Mesenchymal stem cell (in vitro differentiated cells and primary cell): ENCODE measurements around the gene EGR4.

Experiments
- DNase-seq: peaks from one replicate; pipeline ENCODE4 v3.0.0-alpha.2; 2013
- H2AFZ ChIP-seq: one replicate; pipeline ENCODE4 v1.6.1; 2013; ENCODE audit warnings: low read depth, mild to moderate bottlenecking, control low read depth, inconsistent platforms, low read length, moderate library complexity
- H2AK5ac ChIP-seq: 2 replicates; pipeline ENCODE4 v1.6.1; 2013; ENCODE audit warnings: low read length, moderate library complexity, mild to moderate bottlenecking, inconsistent platforms; ENCODE audit not compliant: severe bottlenecking
- H2BK120ac ChIP-seq: one replicate; pipeline ENCODE4 v1.6.1; 2013; ENCODE audit warnings: low read depth, mild to moderate bottlenecking, inconsistent platforms, low read length, moderate library complexity
- H2BK12ac ChIP-seq, 2 experiments: one replicate each; pipeline ENCODE4 v1.6.1; 2013; ENCODE audit warnings: inconsistent platforms in 2 of 2, low read length in 2 of 2, mild to moderate bottlenecking in 2 of 2, moderate library complexity in 2 of 2, control low read depth in 1 of 2
- H2BK15ac ChIP-seq: one replicate; pipeline ENCODE4 v1.6.1; 2013; ENCODE audit warnings: mild to moderate bottlenecking, low read depth, inconsistent platforms; ENCODE audit not compliant: poor library complexity, severe bottlenecking
- H2BK5ac ChIP-seq: 2 replicates; pipeline ENCODE4 v1.6.1; 2013; ENCODE audit warnings: low read depth, mild to moderate bottlenecking, low read length, control low read depth, inconsistent platforms; ENCODE audit not compliant: poor library complexity, severe bottlenecking
- H3K14ac ChIP-seq, 2 experiments: one replicate each; pipeline ENCODE4 v1.6.1; 2013; ENCODE audit warnings: inconsistent platforms in 2 of 2, low read length in 2 of 2, control low read depth in 1 of 2, mild to moderate bottlenecking in 1 of 2, moderate library complexity in 1 of 2
- H3K18ac ChIP-seq, 2 experiments: one replicate each; pipeline ENCODE4 v1.6.1; 2013; ENCODE audit warnings: inconsistent platforms in 2 of 2, low read length in 2 of 2, control low read depth in 1 of 2, low read depth in 1 of 2, mild to moderate bottlenecking in 1 of 2
- H3K23ac ChIP-seq, 2 experiments: one replicate each; pipeline ENCODE4 v1.6.1; 2013; ENCODE audit warnings: inconsistent platforms in 2 of 2, low read length in 2 of 2, mild to moderate bottlenecking in 2 of 2, moderate library complexity in 2 of 2, control low read depth in 1 of 2
- H3K27ac ChIP-seq: 2 replicates; pipeline ENCODE4 v1.5.1; 2013; ENCODE audit warnings: mild to moderate bottlenecking, moderate library complexity, low read length, control low read depth, inconsistent platforms; ENCODE audit not compliant: poor library complexity, severe bottlenecking
- H3K27me3 ChIP-seq, 2 experiments: 2 replicates each; pipeline versions ENCODE4 v1.6.1 to v1.7.0; 2013; ENCODE audit warnings: low read length in 2 of 2, mild to moderate bottlenecking in 2 of 2, moderate library complexity in 2 of 2, control low read depth in 1 of 2, inconsistent platforms in 1 of 2; ENCODE audit not compliant: control insufficient read depth in 1 of 2, insufficient read depth in 1 of 2
- H3K36me3 ChIP-seq, 2 experiments: 2 replicates each; pipeline versions ENCODE4 v1.6.1 to v1.7.0; 2013; ENCODE audit warnings: low read length in 2 of 2, control low read depth in 1 of 2, inconsistent platforms in 1 of 2, low read depth in 1 of 2, mild to moderate bottlenecking in 1 of 2; ENCODE audit not compliant: insufficient read depth in 2 of 2, control insufficient read depth in 1 of 2
- H3K4ac ChIP-seq, 2 experiments: one replicate each; pipeline ENCODE4 v1.6.1; 2013; ENCODE audit warnings: inconsistent platforms in 2 of 2, low read length in 2 of 2, mild to moderate bottlenecking in 2 of 2, moderate library complexity in 2 of 2, control low read depth in 1 of 2, low read depth in 1 of 2
- H3K4me1 ChIP-seq: 2 replicates; pipeline ENCODE4 v1.6.1; 2013; ENCODE audit warnings: low read depth, low read length, control low read depth; ENCODE audit not compliant: control insufficient read depth, insufficient read depth
- H3K4me2 ChIP-seq: 2 replicates; pipeline ENCODE4 v1.6.1; 2013; ENCODE audit warnings: low read length, mild to moderate bottlenecking, inconsistent platforms; ENCODE audit not compliant: poor library complexity, severe bottlenecking
- H3K4me3 ChIP-seq, 2 experiments: 2 replicates each; pipeline versions ENCODE4 v1.5.1 to v1.7.0; 2013; ENCODE audit warnings: low read length in 2 of 2, mild to moderate bottlenecking in 2 of 2, control low read depth in 1 of 2, low read depth in 1 of 2; ENCODE audit not compliant: insufficient read depth in 1 of 2
- H3K79me1 ChIP-seq: replicated peaks from 2 replicates; pipeline ENCODE4 v1.6.1; 2013; ENCODE audit warnings: mild to moderate bottlenecking, control low read depth, low read length, inconsistent platforms; ENCODE audit not compliant: poor library complexity, severe bottlenecking
- H3K9ac ChIP-seq: 2 replicates; pipeline ENCODE4 v1.7.0; 2013; ENCODE audit warnings: mild to moderate bottlenecking, low read length, moderate library complexity
- H3K9me3 ChIP-seq: 2 replicates; pipeline ENCODE4 v1.7.0; 2013; ENCODE audit warnings: mild to moderate bottlenecking, low read length; ENCODE audit not compliant: control insufficient read depth
- H4K8ac ChIP-seq: one replicate; pipeline ENCODE4 v1.6.1; 2013; ENCODE audit warnings: inconsistent platforms, mild to moderate bottlenecking, low read length, moderate library complexity
- H4K91ac ChIP-seq: one replicate; pipeline ENCODE4 v1.6.1; 2013; ENCODE audit warnings: mild to moderate bottlenecking, low read length, inconsistent platforms
- WGBS: methylation state at CpG from one replicate; pipeline ENCODE4 v1.1.7; 2013; ENCODE audit warnings: mixed read lengths; 5-methylcytosine and 5-hydroxymethylcytosine counted together

The EGR4 gene

GRCh38 chr2:73294239-73294638, 891 bp upstream of the EGR4 start:
- Histone ChIP-seq H3K23ac (no peak overlapping the region), H3K4me3 (no peak overlapping the region), H3K4me1 (peaks cover 24% of the 10 kb centered on the region), H3K4ac (no peak overlapping the region), H2BK120ac (no peak overlapping the region), H3K79me1 (no peaks in the 10 kb centered on the region), H3K4me2 (no peak overlapping the region), H2BK5ac (no peak overlapping the region), H3K36me3 (no peaks in the 10 kb centered on the region), H2AK5ac (no peak overlapping the region), H4K91ac (no peak overlapping the region), H3K9me3 (peaks cover 5% of the 10 kb centered on the region), H4K8ac (no peak overlapping the region), H3K27ac (no peak overlapping the region), H2AFZ (no peak overlapping the region), H2BK12ac (no peak overlapping the region), H2BK15ac (no peak overlapping the region), H3K14ac (no peak overlapping the region), H3K9ac (no peak overlapping the region), H3K27me3 (peaks cover 83 to 84% of the 10 kb centered on the region in 2 experiments), H3K18ac (no peak overlapping the region)
- no peak for DNase-seq
- WGBS, result no CpG with 5 or more reads among the region's 2 CpGs

GRCh38 chr2:73292906-73293533, 328 bp downstream of the EGR4 start:
- H3K4me3 ChIP-seq, result peak overlapping the region; percentile 52 to 77
- H3K23ac ChIP-seq, result peak overlapping the region in 1 of 2 experiments; percentile 6
- H2BK120ac ChIP-seq, result no peak overlapping the region
- no peak overlapping the region for H2BK15ac ChIP-seq
- peaks cover 5% of the 10 kb centered on the region for H3K9me3 ChIP-seq
- DNase-seq, result no peak
- no peaks in the 10 kb centered on the region for H3K79me1 ChIP-seq
- no peak overlapping the region for H3K4ac ChIP-seq
- H3K4me2 ChIP-seq, result peak overlapping the region; percentile 92
- peaks cover 24% of the 10 kb centered on the region for H3K4me1 ChIP-seq
- H4K8ac ChIP-seq, result no peak overlapping the region
- H2AFZ ChIP-seq, result no peak overlapping the region
- H3K27ac ChIP-seq, result no peak overlapping the region
- peaks cover 94 to 96% of the 10 kb centered on the region in 2 experiments for H3K27me3 ChIP-seq
- WGBS, result 6% methylated on average over 54 of the region's 64 CpGs
- no peaks in the 10 kb centered on the region for H3K36me3 ChIP-seq
- H4K91ac ChIP-seq, result no peak overlapping the region
- no peak overlapping the region for H2BK5ac ChIP-seq
- H3K14ac ChIP-seq, result no peak overlapping the region
- no peak overlapping the region for H2BK12ac ChIP-seq
- H3K9ac ChIP-seq, result peak overlapping the region; percentile 36
- H2AK5ac ChIP-seq, result no peak overlapping the region
- no peak overlapping the region for H3K18ac ChIP-seq

GRCh38 chr2:73292316-73292905, 937 bp downstream of the EGR4 start:
- H3K36me3 ChIP-seq, result no peaks in the 10 kb centered on the region
- H3K4me1 ChIP-seq, result peaks cover 24% of the 10 kb centered on the region
- no peak overlapping the region for H3K18ac ChIP-seq
- no peak overlapping the region for H4K8ac ChIP-seq
- no peak overlapping the region for H4K91ac ChIP-seq
- DNase-seq, result no peak
- no peak overlapping the region for H2BK12ac ChIP-seq
- H2AFZ ChIP-seq, result no peak overlapping the region
- H3K4me2 ChIP-seq, result no peak overlapping the region
- H3K27me3 ChIP-seq, result peaks cover 94 to 96% of the 10 kb centered on the region in 2 experiments
- H2BK5ac ChIP-seq, result no peak overlapping the region
- 10% methylated on average over 37 of the region's 38 CpGs for WGBS
- H3K27ac ChIP-seq, result no peak overlapping the region
- peaks cover 5% of the 10 kb centered on the region for H3K9me3 ChIP-seq
- no peaks in the 10 kb centered on the region for H3K79me1 ChIP-seq
- H2AK5ac ChIP-seq, result no peak overlapping the region
- no peak overlapping the region for H3K14ac ChIP-seq
- peak overlapping the region in 1 of 2 experiments; percentile 77 for H3K4me3 ChIP-seq
- H2BK120ac ChIP-seq, result no peak overlapping the region
- peak overlapping the region in 1 of 2 experiments; percentile 6 for H3K23ac ChIP-seq
- no peak overlapping the region for H2BK15ac ChIP-seq
- no peak overlapping the region for H3K4ac ChIP-seq
- no peak overlapping the region for H3K9ac ChIP-seq

- no peak overlapping the region for H3K14ac ChIP-seq
- no peak overlapping the region for H2BK12ac ChIP-seq
- H3K9ac ChIP-seq, result no peak overlapping the region
- H3K4me2 ChIP-seq, result peak overlapping the region; percentile 57
- H3K79me1 ChIP-seq, result no peaks in the 10 kb centered on the region
- H3K4me3 ChIP-seq, result peak overlapping the region in 1 of 2 experiments; percentile 37
- 2% methylated on average over 54 of the region's 82 CpGs for WGBS
- H3K4ac ChIP-seq, result no peak overlapping the region
- H3K9me3 ChIP-seq, result peaks cover 5% of the 10 kb centered on the region
- H3K18ac ChIP-seq, result no peak overlapping the region
- peaks cover 24% of the 10 kb centered on the region for H3K4me1 ChIP-seq
- no peak overlapping the region for H2BK120ac ChIP-seq
- H3K23ac ChIP-seq, result no peak overlapping the region
- no peak overlapping the region for H2BK5ac ChIP-seq
- no peaks in the 10 kb centered on the region for H3K36me3 ChIP-seq
- no peak overlapping the region for H2AK5ac ChIP-seq
- no peak overlapping the region for H3K27ac ChIP-seq
- H4K8ac ChIP-seq, result no peak overlapping the region
- peaks cover 94 to 96% of the 10 kb centered on the region in 2 experiments for H3K27me3 ChIP-seq
- H2BK15ac ChIP-seq, result no peak overlapping the region
- H4K91ac ChIP-seq, result no peak overlapping the region
- no peak overlapping the region for H2AFZ ChIP-seq
- DNase-seq, result no peak
Observed at GRCh38 chr2:73291461-73292315, 1.7 kb downstream of the EGR4 start.
